ENCODE results near the gene IFI27L2.

IFI27L2 gene

DNA sequence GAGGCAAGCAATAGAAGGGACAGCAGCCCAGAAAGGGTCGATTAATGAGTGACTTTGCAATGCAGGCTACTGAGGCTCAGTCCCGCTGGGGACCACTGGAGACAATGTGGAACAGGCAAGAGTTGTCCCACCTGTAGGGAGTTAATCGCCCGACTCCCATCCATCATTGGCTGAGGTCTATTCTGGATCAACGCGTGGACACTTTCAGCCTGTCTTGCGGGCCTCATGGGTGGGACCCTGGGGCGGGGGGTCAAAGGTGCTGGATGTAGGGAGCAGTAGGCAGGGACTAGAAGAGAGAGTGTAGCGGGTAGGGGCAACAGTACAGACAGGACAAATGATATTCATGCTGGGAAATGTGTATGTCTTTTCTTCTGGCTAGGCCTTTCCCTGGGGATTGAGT is 6.1 kb downstream of the IFI27L2 start:
- DNase-seq (ENCODE audit: low spot score), result no peak

GRCh38 chr14:94122438-94122837 is 7.0 kb downstream of the IFI27L2 start:
- no peak for DNase-seq (ENCODE audit: low spot score)

GRCh38 chr14:94121485-94121884 is 7.9 kb downstream of the IFI27L2 start:
- DNase-seq (ENCODE audit: low spot score), result no peak

- no peak for DNase-seq (ENCODE audit: low spot score)
Measured at GRCh38 chr14:94120667-94121340, 8.6 kb downstream of the IFI27L2 start.

GRCh38 chr14:94119071-94119470 is 10.3 kb downstream of the IFI27L2 start:
- DNase-seq (ENCODE audit: low spot score), result no peak

- no peak for DNase-seq (ENCODE audit: low spot score)
Measured at GRCh38 chr14:94117856-94118255, 11.5 kb downstream of the IFI27L2 start.

GRCh38 chr14:94116701-94117100 is 12.7 kb downstream of the IFI27L2 start:
- DNase-seq (ENCODE audit: low spot score), result no peak

DNA sequence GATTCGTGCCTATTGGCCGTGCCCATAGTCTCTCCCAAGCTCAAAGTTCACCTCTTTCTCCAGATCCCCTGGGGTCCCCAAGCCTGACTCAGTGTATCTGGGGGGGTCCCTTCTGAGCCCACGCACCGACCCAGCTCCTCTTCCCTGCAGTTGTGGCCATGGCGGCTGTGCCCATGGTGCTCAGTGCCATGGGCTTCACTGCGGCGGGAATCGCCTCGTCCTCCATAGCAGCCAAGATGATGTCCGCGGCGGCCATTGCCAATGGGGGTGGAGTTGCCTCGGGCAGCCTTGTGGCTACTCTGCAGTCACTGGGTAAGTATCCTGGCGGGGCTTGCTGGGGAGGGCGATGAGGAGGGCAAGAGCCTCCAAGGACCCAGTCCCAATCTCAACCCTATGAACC is 13.8 kb downstream of the IFI27L2 start:
- no peak for DNase-seq (ENCODE audit: low spot score)

- no peak for DNase-seq (ENCODE audit: low spot score)
Measured at GRCh38 chr14:94115058-94115591, 14.3 kb downstream of the IFI27L2 start.

DNA sequence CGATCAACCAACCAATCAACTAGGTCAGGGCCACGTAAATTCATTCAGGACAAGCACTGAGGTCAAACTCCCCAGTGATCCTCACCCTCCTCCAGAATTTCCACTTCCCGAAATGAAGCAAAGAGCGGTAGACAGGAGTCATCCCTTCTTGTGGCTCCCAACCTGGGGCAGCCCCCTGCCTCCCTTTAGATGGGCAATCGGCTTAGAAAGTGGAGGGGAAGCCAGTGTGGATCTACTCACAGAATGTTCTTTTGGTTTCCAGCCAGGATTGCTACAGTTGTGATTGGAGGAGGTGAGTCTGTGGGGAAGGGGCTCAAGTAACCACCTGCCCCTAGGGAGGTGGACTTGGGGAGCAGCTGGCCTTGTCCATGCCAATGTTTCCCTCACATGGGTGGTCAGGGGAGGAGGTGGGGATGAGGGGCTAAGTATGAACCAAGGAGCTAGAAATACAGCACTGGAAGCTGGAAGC is 14.8 kb downstream of the IFI27L2 start:
- no peak for DNase-seq (ENCODE audit: low spot score)

DNA sequence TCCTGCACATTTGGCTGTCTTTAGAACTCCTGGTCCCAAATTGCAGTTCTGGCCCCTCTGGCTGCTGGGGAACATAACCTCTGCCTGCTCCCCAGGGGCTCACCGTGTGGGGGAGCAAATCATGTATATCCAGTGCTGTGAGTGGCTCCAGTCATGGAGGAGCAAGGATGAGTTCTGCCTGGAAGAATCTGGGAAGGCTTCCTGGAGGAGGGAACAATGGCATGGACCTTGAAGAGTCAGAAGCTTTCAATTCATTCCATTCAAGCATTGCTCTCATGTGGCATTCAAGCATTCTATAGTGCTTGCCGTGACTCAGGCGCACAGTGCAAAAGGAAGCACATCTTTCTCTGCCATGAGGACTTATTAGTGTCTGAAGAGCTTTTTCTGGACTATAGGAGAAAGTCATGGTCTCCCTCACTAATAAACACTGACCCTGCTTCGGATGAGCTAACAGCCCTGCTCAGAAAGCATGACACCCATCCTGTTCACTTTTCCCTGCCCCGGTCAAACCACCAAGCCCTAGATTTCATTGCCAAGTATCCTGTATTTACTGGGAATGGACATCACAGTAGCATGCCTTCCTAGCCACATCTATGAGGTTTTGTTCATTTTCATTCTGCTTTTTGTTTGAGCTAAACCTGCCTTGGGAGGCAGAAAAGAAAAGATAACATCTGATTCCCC is 15.4 kb downstream of the IFI27L2 start:
- no peak for DNase-seq (ENCODE audit: low spot score)

DNA sequence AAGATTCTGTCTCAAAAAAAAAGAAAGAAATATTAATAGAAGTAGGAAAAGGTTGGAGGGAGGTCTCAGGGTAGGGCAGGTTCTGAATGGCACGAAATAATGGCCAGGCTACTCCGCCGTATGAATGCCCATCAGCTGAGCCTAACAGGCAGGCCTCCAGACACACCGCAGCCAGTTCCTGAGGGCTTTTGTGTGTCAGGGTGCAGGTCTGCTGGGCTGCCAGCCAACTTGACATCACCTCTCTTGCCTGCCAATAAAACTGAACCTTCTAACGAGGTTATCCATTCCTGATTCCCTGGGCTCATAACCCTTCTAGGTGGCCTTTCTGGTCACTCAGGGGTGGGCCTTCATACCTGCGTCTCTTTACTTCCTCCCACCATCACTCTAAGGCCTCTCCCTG is 15.9 kb downstream of the IFI27L2 start:
- no peak for DNase-seq (ENCODE audit: low spot score)

DNA sequence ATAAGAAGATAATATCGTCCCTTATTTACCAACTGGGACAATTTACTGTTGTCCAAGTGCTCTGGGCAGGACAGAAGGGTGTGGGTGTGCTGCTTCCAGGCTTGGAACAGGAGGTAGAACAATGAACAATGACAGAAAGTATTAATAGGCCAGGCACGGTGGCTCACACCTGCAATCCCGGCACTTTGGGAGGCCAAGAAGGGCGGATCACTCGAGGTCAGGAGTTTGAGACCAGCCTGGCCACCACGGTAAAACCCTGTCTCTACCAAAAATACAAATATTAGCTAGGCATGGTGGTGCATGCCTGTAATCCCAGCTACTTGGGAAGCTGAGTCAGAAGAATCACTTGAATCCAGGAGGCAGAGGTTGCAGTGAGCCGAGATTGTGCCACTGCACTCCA is 16.3 kb downstream of the IFI27L2 start:
- no peak for DNase-seq (ENCODE audit: low spot score)

DNA sequence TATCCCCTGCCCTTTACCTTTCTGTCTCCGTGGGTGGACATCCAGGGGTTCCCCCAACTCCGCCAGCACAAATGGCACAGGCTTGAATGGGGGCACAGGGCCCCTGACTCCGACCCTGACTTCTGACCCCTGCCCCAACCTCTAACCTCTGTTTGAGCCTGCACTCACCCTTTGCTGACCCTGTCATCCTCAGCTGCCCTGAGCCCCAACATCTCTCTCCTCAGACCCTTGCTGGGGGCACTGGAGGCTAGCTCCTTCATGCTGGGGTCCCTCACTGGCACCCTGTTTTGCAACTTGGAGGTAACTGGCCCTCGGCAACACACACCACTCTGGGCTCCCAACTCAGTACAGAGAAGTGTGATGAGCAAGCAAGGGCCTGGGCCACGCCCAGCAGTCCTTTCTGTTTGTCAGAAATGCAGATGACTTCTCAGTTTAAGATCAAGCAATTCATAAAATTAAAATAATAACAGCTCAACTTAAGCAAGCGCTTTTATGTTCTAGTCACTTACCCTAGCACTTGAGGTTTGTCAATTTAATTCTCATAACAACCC is 16.8 kb downstream of the IFI27L2 start:
- DNase-seq (ENCODE audit: low spot score), result no peak

GRCh38 chr14:94111276-94112095 is 17.9 kb downstream of the IFI27L2 start:
- DNase-seq (ENCODE audit: low spot score), result no peak

- no peak for DNase-seq (ENCODE audit: low spot score)
Measured at GRCh38 chr14:94110552-94111181, 18.7 kb downstream of the IFI27L2 start, which contains the start of gene IFI27. Gene IFI27, plus strand, starts transcription at chr14:94110736.

DNA sequence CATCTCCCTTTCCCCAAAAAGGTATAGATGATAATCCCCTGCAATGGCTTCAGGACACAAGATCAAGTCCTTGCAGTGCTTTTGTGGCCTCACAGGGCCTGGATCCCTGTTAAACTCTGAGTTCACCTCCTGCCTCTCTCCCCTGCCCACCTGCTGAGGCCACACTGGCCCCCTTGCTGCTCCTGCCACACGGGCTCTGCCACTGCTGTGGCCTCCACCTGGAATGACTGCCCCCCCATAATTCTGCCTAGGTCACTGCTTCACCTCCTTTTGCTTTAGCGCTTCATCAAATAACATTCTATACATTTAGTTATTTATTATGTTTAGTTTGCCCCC is 19.5 kb downstream of the IFI27L2 start:
- DNase-seq (ENCODE audit: low spot score), result no peak

GRCh38 chr14:94104731-94105130 is 24.7 kb downstream of the IFI27L2 start:
- no peak for DNase-seq (ENCODE audit: low spot score)

- no peak for DNase-seq (ENCODE audit: low spot score)
Measured at GRCh38 chr14:94103554-94104150, 25.8 kb downstream of the IFI27L2 start.

DNA sequence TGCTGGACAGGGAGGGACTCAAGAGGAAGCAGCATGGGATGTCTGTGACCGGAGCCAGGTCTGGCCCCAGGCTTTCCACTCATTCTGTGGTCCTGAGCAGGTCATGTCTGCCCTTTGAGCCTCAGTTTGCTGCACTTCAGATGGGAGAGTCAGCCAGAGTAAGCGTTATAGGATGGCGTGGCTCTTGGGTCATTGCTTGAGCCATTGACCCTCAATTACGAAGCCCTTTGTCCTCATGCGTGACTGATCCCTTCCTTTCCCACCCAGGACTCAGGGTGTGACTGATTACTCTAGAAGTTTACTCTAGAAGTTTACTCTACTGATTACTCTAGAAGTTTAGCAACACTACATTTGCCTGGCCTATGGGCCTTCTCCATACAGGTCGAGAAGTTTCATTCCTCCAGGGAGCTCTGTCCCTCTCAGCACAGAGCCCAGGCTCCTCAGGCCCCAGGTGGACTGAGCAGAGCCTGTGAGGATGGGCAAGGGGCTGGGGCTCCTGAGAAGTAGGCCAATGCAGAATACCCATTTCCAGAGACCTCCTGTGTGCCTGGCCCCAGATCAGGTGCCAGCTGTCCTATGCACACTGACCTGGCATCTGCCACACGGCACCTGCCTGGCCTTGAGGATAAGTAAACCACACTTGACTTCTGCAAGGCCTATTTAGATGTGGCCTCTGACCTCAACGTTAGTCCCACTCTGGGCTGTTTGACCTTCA is 26.5 kb downstream of the IFI27L2 start:
- no peak for DNase-seq (ENCODE audit: low spot score)

DNA sequence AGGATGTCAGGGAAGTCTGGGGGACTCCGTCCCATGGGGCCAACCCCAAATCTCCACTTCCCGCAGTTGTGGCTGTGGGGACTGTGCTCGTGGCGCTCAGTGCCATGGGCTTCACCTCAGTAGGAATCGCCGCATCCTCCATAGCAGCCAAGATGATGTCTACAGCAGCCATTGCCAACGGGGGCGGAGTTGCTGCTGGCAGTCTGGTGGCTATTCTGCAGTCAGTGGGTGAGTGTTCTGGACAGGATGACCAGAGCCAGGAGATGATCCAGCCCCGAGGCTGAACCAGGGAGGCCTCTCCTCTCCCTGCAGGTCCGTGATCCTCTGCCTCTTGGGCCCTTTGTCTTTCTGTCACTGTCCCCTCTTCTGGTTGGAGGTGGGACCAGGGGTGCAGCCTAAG is 27.7 kb downstream of the IFI27L2 start:
- DNase-seq (ENCODE audit: low spot score), result no peak
